Astrocyte of the cerebellum (primary cell): ENCODE data around the gene TIMM17B.

Source experiments
- DNase-seq: peaks from one replicate; pipeline ENCODE4 v3.0.0-alpha.2; 2011; ENCODE audit warnings: low read depth
- H3K4me3 ChIP-seq: 2 replicates; pipeline ENCODE4 v1.5.1; 2011; ENCODE audit warnings: mild to moderate bottlenecking, low read depth, low read length, moderate library complexity
- in situ Hi-C: cut with HindIII; loops from 2 replicates; pipeline ENCODE4 v1.10.0; 2017; ENCODE audit warnings: low sequenced_read_pairs
- TF ChIP-seq, protein P1 (sequence below): IDR thresholded peaks from 2 replicates; pipeline ENCODE4 v1.5.1; 2012; ENCODE audit warnings: low read length, low read depth, moderate library complexity, mild to moderate bottlenecking; ENCODE audit errors: missing control alignments

Gene TIMM17B

DNA sequence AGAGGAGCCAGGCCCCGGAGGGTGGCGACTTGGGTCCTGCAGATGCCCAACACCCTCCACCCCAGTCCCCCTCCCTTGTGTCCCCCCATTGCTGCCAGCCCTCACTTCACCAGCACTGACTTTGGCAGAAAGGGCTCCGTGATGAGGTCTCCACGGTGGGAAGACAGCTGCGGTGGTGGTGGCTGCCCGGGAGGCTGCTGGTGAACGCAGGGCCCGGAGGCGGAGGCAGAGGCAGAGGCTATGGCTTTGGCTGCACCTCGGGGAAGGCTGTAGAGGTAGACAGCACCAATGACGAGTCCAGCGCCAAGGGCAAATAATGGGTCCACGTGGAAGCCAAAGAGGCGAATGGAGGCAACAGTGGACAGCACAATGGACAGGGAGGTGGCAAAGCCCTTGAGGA lies 7.1 kb upstream of the TIMM17B start:
- in situ Hi-C loops = no loop called here
- H3K4me3 ChIP-seq = no peak overlapping the region
- TF ChIP-seq, protein P1, sequence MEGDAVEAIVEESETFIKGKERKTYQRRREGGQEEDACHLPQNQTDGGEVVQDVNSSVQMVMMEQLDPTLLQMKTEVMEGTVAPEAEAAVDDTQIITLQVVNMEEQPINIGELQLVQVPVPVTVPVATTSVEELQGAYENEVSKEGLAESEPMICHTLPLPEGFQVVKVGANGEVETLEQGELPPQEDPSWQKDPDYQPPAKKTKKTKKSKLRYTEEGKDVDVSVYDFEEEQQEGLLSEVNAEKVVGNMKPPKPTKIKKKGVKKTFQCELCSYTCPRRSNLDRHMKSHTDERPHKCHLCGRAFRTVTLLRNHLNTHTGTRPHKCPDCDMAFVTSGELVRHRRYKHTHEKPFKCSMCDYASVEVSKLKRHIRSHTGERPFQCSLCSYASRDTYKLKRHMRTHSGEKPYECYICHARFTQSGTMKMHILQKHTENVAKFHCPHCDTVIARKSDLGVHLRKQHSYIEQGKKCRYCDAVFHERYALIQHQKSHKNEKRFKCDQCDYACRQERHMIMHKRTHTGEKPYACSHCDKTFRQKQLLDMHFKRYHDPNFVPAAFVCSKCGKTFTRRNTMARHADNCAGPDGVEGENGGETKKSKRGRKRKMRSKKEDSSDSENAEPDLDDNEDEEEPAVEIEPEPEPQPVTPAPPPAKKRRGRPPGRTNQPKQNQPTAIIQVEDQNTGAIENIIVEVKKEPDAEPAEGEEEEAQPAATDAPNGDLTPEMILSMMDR = no peak
- DNase-seq = no peak

DNA sequence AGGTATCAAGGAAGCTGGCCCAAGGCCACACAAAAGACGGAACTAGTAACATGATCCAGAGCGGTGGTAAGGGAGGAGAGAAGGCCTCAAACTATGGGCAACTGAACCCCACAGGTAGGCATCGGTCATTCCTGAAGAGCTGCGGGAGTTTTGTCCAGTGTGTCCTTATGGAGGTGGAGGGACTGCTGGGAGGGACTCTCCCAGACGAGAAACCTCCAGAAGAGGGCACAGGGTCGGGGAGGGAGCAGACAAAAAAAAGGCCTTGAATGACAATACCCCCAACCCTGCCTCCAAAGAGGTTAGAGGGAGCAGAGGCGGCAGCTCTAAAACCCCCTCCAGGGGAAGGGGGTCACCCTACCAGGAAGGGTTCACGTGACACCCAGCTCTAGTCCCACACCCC lies 6.6 kb upstream of the TIMM17B start:
- in situ Hi-C loops = no loop called here
- no peak overlapping the region for H3K4me3 ChIP-seq
- DNase-seq = no peak
- TF ChIP-seq, protein P1 = no peak

DNA sequence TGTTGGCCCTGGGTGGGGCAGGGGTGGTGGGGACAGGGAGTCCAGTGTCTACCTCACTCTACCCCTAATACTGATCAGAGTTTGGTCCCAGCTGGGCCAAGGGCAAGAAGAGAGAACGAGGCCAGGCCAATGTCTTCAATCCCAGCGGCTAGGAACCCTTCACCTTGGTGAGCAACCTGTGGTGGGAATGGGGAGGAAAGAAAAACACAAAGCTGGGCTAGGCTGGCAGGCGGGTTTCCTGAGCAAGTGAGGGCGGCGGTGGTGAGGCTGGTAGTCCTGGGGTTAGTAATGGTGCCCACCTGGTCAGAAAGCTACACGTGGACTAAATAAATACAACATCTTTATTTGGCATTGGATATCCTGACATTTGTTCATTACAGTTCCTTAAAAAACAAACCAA lies 5.7 kb upstream of the TIMM17B start:
- TF ChIP-seq, protein P1 = no peak
- in situ Hi-C loops = no loop called here
- no peak for DNase-seq
- H3K4me3 ChIP-seq = no peak overlapping the region

DNA sequence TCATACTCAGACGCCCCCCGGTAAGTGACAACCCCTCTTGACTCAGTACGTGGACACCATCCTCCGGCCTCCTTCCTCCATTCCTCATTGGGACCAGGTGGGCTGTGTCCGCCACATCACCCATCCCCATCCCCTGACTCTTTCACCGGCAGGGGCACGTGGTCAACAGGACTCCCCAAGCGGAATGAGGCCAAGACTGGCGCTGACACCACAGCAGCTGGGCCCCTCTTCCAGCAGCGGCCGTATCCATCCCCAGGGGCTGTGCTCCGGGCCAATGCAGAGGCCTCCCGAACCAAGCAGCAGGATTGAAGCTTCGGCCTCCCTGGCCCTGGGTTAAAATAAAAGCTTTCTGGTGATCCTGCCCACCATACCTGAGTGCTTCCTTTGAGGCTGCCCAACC lies 5.2 kb upstream of the TIMM17B start:
- TF ChIP-seq, protein P1 = no peak
- in situ Hi-C loops = no loop called here
- no peak for DNase-seq
- H3K4me3 ChIP-seq = no peak overlapping the region

DNA sequence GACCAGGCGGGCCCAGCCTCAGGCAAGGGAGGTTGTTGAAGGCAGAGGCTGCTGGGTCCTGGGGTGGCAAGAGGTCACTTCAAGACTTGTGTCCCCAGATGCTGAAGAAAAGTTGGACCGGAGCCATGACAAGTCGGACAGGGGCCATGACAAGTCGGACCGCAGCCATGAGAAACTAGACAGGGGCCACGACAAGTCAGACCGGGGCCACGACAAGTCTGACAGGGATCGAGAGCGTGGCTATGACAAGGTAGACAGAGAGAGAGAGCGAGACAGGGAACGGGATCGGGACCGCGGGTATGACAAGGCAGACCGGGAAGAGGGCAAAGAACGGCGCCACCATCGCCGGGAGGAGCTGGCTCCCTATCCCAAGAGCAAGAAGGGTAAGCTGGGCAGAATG lies 4.6 kb upstream of the TIMM17B start:
- no peak for DNase-seq
- TF ChIP-seq, protein P1 = no peak
- H3K4me3 ChIP-seq = no peak overlapping the region
- in situ Hi-C loops = no loop called here

DNA sequence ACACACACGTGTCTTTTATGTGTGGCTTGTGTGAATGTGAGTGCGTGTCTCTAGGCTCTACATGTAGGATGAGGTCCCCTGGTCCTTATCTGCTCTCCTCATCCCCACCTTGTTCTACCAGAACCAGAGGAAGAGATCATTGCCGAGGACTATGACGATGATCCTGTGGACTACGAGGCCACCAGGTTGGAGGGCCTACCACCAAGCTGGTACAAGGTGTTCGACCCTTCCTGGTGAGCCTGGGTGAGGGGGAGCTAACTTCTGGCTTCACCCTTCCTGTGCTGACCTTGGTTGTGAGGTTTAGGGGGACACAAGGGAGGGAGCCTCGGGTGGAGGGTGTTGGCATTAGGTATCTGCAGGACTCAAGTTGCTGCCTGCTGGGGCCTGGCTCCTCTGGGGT lies 3.5 kb upstream of the TIMM17B start:
- no peak for DNase-seq
- in situ Hi-C loops = no loop called here
- TF ChIP-seq, protein P1 = no peak
- H3K4me3 ChIP-seq = no peak overlapping the region

DNA sequence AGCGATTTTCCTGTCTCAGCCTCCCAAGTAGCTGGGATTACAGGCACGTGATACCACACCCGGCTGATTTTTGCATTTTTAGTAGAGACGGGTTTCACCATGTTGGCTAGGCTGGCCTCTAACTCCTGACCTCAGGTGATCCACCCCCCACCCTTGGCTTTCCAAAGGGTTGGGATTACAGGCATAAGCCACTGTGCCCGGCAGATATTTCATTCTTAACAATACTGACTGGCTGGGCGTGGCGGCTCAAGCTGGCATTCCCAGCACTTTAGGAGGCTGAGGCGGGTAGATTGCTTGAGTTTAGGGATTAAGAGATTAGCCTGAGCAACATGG lies 1.5 kb upstream of the TIMM17B start:
- TF ChIP-seq, protein P1 = no peak
- no peak for DNase-seq
- in situ Hi-C loops = no loop called here
- no peak overlapping the region for H3K4me3 ChIP-seq
